GM12892 (cell line): Measurements from ENCODE around the gene PRELID1.

Source experiments
- POLR2A ChIP-seq: IDR thresholded peaks from 2 replicates; pipeline ENCODE4 v1.6.1; 2011; ENCODE audit warnings: low read depth, low read length, control low read depth
- TAF1 ChIP-seq: IDR thresholded peaks from 2 replicates; pipeline ENCODE4 v1.6.1; 2011; ENCODE audit warnings: low read depth, mild to moderate bottlenecking, control low read depth, low read length, borderline replicate concordance

DNA sequence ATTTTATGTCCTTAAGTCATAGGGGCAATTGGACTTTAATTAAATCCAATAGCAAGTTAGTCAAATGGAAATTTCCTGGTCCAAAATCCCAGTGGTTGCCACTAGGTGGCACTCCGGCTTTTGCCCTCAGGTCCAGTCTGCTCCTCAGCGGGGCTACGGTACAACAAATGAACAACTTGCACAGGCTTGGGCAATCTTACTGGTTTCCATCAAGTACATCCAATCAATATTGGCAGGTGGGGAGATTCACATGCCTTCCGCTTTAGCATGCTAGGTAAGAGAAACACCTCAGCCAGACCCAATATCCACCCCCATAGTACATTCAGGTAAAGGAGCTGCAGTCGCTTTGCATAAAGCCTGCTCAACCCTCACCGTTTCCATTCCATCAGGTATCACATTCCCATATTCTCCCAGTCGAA is 14.4 kb downstream of the PRELID1 start:
- no peak for TF ChIP-seq TAF1
- no peak for TF ChIP-seq POLR2A
